AG08396 (cell line): Measurements from ENCODE around the gene ARID4B.
"Not testable (repeated sequence)": the region's sequence is repeated elsewhere in the genome, so short reads cannot be mapped to it uniquely, and the experiment has no call there.

Experiments used
- DNase-seq: peaks from one replicate; pipeline ENCODE4 v3.0.0; 2012; ENCODE audit warnings: low spot score, mixed read lengths

ARID4B gene

DNA sequence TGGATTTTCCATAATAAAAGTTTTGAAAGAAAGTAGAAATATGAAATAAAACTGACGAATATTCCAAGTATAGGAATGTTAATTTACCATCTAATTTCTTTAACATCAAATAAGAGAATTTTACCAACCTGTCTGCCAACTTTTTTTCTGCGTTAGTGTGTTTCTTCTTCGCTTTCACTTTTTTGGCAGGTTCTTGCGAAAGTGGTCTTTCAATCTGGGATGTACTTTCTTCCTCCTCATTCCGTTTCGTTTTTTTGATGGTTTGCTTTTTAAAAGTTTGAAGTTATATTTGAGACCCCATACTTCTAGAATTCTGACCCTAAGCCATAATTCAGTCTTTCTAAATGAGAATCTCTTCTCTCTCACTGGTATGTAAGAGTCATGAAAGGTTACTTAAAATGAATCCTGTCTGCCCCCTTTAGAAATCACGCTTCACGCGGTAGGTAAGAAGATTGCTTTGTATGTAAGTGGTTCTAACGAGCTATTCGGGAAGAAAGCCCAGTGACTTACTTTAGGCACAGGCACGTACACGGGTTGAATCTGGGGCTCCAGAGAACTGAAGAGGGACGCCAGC lies 167.5 kb downstream of the ARID4B start:
- no peak for DNase-seq

DNA sequence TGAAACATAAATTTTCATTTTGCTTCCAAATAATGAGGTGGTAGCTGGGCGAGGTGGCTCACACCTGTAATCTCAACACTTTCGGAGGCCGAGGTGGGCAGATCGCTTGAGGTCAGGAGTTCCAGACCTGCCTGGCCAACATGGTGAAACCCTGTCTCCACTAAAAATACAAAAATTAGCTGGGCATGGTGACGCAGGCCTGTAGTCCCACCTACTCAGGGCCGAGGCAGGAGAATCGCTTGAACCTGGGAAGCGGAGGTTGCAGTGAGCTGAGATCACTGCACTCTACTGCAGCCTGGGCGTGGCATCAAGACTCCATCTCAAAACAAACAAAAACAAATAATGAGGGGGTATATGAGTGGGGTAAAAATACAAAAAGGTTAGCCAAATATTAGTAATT lies 168.0 kb downstream of the ARID4B start:
- DNase-seq: not testable (repeated sequence)

DNA sequence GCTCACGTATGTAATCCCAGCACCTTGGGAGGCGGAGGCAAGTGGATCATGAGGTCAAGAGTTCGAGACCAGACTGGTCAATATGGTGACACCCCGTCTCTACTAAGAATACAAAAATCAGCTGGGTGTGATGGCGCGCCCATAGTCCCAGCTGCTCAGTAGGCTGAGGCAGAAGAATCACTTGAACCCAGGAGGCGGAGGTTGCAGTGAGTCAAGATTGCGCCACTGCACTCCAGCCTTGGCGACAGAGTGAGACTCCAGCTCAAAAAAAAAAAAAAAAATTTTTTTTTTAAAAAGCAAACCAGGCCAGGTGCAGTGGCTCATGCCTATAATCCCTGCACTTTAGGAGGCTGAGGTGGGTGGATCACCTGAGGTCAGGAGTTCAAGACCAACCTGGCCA lies 168.7 kb downstream of the ARID4B start:
- DNase-seq: not testable (repeated sequence)

DNA sequence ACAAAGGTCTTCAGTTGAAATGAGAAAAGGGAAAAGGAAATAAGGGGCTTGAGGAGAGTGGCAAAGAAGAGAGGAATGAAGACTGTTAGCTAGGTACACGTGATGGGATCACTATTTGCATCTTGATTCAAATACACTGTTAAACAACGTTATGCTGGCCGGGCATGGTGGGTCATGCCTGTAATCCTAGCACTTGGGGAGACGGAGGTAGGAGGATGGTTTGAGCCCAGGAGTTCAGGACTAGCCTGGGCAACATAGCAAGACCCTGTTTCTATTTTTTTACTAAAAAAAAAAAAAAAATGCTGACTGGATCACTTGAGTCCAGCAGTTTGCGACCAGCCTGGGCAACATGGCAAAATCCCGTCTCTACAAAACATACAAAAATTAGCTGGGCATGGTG lies 169.3 kb downstream of the ARID4B start:
- no peak for DNase-seq

DNA sequence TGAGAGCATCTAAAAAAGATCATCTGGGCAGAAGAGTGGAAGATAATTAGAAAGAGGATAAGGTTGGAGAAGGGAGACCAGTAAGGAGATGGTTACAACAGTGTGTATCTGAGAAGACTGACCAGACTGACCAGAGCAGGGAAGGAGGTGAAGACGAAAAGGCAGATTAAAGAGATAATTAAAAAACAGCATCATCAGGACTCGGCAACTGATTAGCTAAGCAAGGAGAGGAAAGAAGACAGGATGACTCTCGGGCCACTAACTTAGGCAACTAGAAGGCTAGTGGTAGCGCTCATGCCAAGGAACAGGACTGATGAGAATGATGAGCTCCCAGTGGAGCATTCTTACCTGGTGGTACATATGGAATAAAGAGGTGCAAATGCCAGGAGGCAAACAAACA lies 170.8 kb downstream of the ARID4B start:
- DNase-seq: no peak

DNA sequence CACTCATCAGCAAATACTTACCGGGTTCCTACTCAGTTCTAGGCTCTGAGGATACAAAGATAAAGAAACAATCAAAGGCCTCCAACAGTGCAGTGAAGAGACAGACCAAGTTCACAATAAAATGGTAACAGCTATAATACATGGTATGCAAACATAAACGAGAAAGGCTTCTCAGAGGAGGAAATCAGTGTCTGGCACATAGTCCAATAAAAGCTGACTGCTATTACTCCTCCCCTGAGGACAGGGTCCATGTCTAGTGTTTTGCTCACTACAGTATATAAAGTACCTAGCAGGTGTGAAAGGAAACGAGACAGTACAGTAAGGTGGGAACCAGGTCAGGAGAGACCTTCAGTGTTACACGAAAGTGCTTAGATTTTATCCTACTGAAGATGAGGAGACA lies 171.2 kb downstream of the ARID4B start:
- no peak for DNase-seq

DNA sequence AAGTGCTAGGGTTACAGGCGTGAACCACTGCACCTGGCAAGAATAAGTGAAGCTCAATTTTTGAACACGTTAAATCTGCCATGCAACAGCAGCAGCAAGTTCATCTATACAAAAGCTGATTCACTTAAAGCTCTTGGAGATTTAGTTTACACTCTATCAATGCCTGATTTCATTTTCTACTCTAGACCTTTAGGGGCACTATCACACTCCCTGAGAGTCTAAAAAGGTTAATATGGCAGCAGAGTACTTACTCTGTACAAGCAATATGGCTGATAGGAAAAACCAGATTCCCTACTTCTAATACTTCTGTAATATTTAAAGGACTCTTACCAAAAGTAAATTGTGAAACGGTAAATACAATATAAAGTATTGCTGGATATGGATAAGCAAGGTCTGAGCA lies 171.7 kb downstream of the ARID4B start:
- no peak for DNase-seq

DNA sequence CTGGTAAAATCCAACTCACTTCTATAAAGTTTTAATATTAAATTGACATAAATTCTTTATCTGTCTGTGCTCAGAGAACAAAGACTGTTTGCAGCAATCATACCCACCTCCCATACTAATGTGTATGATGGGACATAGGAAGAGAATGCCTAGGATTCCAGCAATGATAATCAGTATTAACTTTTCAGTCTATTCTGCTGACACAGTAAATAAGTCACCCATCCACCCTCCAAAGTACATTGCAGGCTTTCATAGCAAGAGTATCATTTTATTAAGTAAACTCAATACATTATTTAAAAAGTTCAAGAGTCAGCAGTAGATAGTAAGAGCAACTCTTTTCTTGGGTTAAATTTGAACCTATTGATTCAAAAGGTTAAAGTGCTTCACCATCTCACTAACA lies 175.7 kb downstream of the ARID4B start:
- no peak for DNase-seq

DNA sequence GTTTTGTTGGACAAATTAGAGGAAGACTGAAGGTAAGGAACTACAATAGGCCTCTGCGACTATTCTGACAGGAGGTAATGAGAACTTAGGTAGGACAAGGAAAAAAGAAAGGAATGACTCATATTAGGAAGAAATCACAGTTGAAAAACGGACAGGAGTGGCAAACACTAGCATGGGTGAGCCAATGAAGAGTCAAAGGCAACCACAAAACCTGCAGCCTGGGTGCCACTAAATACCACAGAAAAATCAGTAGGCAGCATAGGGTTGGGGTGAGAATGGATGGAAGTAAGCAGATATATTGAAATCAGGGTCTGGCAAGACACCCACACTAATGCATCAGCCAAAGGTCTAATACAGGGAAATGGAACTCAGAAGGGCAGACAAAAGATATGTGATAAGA lies 176.9 kb downstream of the ARID4B start:
- no peak for DNase-seq

DNA sequence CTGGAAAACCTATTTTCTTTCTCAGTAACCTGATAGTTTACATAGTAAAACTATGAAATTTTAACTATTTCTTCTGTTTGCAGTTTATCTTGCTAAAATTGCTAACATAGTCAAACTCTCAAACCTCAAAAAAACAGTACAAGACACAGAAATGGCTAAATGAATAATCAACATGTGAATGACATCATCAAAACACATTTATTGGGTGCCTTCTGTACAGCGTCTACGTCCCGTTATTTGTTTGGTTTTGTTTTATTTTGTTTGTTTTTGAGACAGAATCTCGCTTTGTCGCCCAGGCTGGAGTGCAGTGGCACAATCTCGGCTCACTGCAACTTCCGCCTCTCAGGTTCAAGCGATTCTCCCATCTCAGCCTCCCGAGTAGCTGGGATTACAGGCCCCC lies 178.2 kb downstream of the ARID4B start:
- no peak for DNase-seq

DNA sequence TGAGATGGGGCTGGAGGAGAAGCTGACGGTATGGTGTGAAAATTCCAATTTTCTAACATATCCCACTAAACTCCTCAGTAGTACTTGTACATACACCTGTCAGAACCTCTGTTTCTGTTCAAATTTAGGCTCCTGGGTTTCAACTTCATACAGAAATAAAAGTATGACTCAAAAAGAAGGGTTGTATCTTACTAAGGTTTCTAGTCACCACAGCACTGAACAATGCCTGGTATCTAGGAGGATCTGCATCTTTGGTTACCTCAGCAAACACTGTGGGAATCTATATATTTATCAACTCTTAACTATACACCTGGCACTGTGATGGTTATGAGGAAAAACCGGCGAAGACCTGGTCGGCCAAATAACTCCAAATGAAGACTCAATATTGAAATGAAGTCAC lies 180.7 kb downstream of the ARID4B start:
- no peak for DNase-seq

DNA sequence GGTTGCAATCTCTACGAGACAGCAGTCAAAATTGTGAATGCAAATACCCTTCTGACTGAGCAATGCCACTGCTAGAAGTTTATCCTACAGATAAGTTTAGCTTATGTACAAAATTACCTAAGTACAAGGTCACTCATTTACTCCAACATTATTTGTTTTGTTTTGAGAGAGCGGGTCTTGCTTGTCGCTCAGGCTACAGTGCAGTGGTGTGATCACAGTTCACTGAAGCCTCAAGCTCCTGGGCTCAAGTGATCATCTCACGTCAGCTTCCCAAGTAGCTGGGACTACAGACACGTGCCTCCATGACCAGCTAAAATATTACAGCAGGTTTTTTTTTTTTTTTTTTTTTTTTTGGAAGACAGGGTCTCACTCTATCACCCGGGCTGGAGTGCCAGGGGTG lies 182.3 kb downstream of the ARID4B start:
- DNase-seq: no peak

DNA sequence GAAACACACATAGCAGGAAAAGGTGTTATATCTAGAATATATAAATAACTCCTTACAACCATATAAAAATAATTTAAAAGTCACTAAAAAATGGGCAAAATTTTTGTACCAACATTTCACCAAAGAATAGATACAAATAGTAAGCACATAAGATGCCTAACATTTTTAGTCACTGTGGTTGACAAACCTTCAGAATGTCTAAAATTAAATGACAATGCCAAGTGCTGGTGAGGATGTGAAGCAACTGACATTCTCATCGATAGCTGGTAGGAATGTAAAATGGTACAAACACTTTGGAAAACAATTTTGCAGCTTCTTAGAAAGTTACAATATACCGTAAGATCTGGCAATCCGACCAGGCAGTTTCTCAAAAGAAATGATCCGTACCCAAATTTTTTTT lies 185.0 kb downstream of the ARID4B start:
- DNase-seq: no peak

DNA sequence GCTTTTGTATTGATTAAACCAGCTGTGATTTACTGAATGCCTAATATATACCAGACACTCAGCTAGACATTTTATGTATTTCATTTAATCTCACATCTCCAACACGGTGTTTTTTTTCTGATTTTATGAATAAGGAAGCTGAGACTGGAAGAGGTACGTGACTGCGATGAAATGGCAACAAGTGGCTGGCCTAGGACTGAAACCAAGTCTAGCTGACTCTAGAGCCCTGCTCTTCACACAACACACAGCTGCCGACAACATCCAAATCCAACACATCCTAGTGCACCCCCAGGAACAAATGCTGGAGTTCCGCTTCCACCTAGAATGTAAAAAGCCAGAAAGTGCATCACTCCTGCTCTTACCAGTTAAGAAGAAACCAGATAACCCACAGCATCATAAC lies 188.7 kb downstream of the ARID4B start:
- no peak for DNase-seq

DNA sequence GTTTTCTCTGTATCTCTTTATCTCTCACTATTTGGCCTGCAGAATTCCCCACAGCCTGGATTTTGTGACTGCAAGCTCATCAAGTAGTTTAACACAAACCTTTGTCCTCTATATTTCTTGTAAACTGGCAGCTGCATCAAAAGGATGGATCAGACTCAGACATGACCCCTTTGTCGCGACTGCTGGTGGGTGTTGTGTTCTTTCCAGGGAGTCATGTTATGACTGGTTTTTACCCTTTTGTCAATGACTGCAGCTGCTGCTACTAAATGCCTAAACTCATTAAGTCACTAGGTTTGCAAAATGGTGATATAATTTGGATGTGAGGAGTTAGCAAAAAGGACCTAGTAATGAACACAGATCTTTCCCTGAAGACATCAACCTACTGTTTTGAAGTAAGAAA lies 189.2 kb downstream of the ARID4B start:
- DNase-seq: no peak

DNA sequence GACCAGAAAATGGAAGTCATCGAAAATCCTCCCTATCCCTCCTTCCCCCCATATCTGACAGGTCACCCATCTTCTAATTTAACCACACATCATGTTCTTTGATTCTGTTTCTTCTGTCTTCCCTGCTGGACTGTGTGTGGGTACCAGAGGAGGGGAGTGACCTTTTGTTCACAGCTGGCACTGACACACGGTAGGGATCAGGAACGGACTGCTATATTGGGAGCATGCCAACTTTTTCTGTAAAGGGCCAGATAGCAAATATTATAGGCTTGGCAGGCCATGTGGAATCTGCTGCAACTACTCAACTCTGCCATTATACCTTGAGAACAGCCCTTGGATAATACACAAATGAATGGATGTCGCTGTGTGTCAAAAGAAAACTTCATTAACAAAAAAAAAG lies 191.9 kb downstream of the ARID4B start:
- DNase-seq: no peak

DNA sequence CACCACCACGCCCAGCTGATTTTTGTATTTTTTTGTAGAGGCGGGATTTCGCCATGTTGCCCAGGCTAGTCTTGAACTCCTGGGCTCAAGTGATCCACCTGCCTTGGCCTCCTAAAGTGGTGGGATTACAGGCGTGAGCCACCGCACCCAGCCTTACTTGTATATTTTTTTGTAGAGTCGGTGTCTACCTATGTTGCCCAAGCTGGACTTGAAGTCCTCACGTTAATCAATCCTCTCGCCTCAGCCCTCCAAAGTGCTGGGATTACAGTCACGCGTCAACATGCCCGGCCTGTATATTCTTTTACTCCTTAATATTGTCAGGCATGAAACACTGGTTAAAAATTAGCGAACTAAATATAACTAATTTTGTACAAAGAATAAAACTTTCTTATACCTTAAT lies 193.8 kb downstream of the ARID4B start:
- DNase-seq: no peak

DNA sequence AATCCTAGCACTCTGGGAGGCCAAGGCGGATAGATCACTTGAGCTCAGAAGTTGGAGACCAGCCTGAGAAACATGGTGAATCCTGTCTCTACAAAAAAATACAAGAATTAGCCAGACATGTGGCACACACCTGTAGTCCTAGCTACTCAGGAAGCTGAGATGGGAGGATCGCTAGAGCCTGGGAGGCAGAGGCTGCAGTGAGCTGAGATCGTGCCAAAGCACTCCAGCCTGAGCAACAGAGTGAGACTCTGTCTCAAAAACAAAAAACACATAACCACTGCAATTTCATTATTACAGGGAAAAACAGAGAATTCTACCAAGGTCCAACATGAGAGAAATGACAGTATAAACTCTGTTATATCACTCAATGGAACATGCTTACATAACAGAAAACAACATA lies 194.9 kb downstream of the ARID4B start:
- no peak for DNase-seq

DNA sequence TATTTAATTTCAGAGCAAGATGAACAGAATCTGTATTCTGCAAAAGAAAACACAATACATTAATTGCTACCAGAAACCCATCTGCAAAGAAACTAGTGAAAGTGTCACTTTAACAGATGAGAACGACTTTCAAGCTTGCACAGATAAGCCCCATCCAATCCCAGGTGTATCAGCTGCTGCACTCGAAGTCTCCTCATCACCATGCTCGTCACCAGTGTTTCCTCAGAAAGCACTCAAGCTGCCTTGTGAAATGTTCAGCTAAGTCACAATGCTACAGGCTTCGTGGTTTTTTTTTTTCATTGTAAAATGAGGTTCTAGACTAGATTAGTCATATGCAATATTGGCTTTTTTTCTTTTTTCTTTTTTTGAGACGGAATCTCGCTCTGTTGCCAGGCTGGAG lies 196.0 kb downstream of the ARID4B start:
- no peak for DNase-seq

DNA sequence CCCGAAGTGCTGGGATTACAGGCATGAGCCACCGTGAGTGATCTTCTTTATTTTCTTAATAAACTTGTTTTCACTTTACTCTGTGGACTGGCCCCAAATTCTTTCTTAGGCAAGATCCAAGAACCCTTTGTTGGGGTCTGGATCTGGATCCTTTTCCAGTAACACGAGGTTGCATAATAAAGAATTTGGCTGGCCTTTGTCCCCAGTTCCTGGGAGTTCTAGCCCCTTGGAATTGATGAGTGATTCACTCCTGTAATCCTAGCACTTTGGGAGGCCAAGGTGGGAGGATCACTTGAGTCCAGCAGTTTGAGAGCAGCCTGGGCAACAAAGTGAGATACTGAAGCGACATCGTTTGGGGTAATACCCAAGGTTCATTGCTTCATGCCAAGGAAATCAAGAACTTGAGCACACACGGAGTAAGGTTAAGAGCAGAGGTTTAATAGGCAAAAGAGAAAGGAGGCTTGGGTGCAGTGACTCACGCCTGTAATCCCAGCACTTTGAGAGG lies 197.2 kb downstream of the ARID4B start:
- no peak for DNase-seq

DNA sequence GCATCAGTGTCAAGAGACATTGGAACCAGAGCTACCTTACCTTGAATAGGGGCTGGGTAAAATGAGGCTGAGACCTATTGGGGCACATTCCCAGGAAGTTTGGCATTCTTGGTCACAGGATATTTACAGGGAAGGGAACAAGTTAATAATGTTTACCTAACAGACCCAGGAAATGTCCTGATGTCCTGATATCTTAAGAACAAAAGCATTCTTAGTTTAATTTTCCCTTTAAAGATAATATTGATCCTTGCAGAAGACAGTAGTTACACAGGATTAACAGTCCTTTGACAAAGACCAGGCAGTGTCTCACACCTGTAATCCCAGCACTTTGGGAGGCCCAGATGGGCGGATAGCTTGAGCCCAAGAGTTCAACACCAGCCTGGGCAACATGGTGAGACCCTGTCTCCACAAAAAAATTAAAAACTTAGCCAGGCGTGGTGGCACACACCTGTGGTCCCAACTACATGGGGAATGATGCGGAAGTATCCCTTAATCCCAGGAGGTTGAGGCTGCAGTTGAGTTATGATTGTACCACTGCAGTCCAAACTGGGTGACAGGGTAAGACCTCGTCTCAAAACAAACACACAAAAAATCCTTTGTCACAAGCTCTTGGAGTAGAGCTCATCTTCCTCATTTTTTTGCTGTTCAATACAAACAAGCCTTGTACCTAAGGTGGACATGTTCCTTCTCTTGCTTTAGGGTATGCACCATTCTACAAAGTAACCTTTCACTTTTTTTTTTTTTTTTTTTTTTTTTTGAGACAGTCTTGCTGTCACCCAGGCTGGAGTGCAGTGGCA lies 198.0 kb downstream of the ARID4B start:
- no peak for DNase-seq

DNA sequence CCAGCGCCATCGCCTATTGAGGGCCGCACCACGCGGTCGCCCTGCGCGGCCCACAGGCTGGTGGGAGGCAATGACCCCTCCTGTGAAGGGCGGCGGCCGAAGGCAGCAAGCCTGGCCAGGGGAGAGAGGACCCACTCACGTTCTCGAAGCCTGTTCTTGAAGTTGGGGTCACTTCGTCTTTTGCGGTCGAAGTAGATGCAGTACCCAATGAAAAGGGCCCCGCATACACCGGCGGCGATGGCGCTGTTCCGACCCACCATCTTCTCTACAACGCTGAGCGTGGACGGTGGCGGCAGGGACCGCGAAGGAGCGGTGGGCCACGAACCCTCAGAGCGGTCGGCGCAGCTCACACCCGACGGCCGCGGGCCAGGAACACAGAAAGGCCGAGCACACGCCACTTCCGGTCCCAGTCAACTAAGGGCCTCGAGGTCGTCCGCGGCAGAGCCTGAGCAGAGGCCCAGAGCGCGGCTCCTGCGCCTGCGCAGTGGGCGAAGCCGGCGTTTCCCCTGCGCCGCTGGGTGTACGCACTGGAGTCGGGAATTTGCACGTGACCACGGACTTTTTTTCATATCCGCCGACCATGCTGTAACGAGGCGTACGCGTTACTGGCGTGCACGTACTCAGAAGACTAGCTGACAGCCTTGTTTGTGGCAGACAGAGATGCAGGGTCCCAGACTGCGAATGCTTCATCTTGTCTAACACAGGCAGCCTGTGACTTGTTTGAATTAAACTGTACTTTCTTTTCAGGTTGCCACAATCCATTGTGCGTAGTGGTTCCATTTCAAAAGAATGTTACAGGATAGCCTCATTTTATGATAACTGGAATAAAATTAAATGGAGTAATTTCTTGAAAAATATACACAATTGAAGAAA lies 199.3 kb downstream of the ARID4B start, which contains the start of gene TOMM20:
Gene TOMM20, minus strand, starts transcription at position 382 of the 873 bp plus-strand sequence. Its CDS starts 122 bp downstream, at position 260.
- DNase-seq: peak; percentile 99
